Gastrocnemius medialis (tissue), 4 donors: ENCODE measurements around the gene FBXL17.

ENCODE experiments used
- CTCF ChIP-seq, 5 experiments: fragments of 450-650 bp in 3 of 5; fragments of 200-600 bp in 2 of 5; sonication (generic) in 2 of 5; IDR thresholded peaks in 4 of 5; conservative IDR thresholded peaks in 1 of 5; 1 replicate in 4 of 5; 2 replicates in 1 of 5; pipeline ENCODE4 v1.5.1; 2016 to 2019; ENCODE audit warnings: antibody characterized with exemption in 5 of 5, mild to moderate bottlenecking in 3 of 5, moderate library complexity in 3 of 5
- POLR2A ChIP-seq, 2 donors: fragments of 450-650 bp; IDR thresholded peaks; one replicate each; pipeline ENCODE4 v1.6.1; 2017; ENCODE audit warnings: antibody characterized with exemption in 2 of 2, mild to moderate bottlenecking in 2 of 2, moderate library complexity in 2 of 2

GRCh38 chr5:107809201-107810034 is 572.5 kb downstream of the FBXL17 start:
- no peak for TF ChIP-seq CTCF (IDR thresholded peaks at IDR 0.05 in 4 of 5, conservative IDR thresholded peaks at IDR 0.05 in 1 of 5)
- no peak for TF ChIP-seq POLR2A (IDR thresholded peaks at IDR 0.05)
